NCI-H128 (cell line): ENCODE data around the gene DHRSX.

Experiments
- DNase-seq: peaks from one replicate; lab custom pipeline; 2025; ENCODE audit not compliant: unreplicated experiment; lab: John Stamatoyannopoulos, UW

The DHRSX gene

DNA sequence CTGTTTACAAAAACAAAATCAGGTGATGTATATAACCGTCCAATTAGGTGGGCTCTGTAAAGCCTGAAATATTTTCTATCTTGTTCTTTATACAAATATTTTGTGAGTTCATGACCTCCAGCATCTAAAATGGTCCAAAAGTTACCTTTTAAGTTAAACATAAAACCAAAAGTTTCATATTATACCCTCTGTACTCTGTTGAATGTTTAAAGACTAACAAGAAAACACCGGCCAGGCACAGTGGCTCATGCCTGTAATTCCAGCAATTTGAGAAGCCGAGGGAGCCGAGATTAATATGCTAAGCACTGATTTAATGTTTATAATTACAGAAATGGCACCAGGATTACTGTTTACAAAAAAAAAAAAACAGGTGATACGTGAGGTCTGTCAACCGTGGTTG, 328.4 kb downstream of the DHRSX start:
- no peak for DNase-seq
